GM12878 (cell line): ENCODE results near the gene STAT5A. TPM values are rescaled to one million over a fixed set of nuclear protein-coding genes. Genes with fewer than 3 reads are reported as not detected.

Experiments used
- ATAC-seq: fragments of 200-7000 bp; cut with Tn5 transposase; 3 replicates; pipeline ENCODE4 v1.9.1; 2020; ENCODE audit warnings: mild to moderate bottlenecking, moderate library complexity
- BruUV-seq: library from RNA; stranded (reverse); fragments of 400-500 nt; replicated peaks from 2 replicates; lab custom pipeline; 2021; lab: Mats Ljungman, UMichigan
- CTCF ChIA-PET: fragments of 300-600 bp; sonication (Branson Sonifier 250); formaldehyde crosslinking; extraction: SDS; loops from one replicate; lab custom pipeline; 2021; ENCODE audit warnings: inconsistent platforms; lab: Yijun Ruan, JAX
- POLR2A ChIA-PET: fragments of 350-600 bp; formaldehyde crosslinking; extraction: SDS; loops from one replicate; lab custom pipeline; 2021; ENCODE audit warnings: inconsistent platforms; lab: Charles Lee
- RAD21 ChIA-PET: fragments of 300-600 bp; sonication (Branson Sonifier 250); formaldehyde crosslinking; loops from one replicate; lab custom pipeline; 2023; ENCODE audit warnings: antibody characterized with exemption; ENCODE audit not compliant: unreplicated experiment; lab: Charles Lee
- SMC1A ChIA-PET: fragments of 300-600 bp; sonication (Branson Sonifier 250); formaldehyde crosslinking; loops from one replicate; lab custom pipeline; 2023; ENCODE audit not compliant: unreplicated experiment, uncharacterized antibody; lab: Charles Lee
- DNase-seq: peaks from one replicate; pipeline ENCODE4 v3.0.0-alpha.2; 2011; ENCODE audit warnings: low read depth, low spot score
- FAIRE-seq: peaks from 3 replicates; lab custom pipeline; 2011; peaks lifted over from hg19 to GRCh38; lab: Jason Lieb, UNC
- H2AFZ ChIP-seq: 2 replicates; pipeline ENCODE4 v1.6.0; 2011; ENCODE audit warnings: low read depth, low read length, control low read depth; ENCODE audit not compliant: control insufficient read depth
- H3K27ac ChIP-seq: 2 replicates; pipeline ENCODE4 v1.5.1; 2011; ENCODE audit warnings: control low read depth; ENCODE audit not compliant: control insufficient read depth, insufficient read depth
- H3K27me3 ChIP-seq, 2 experiments: replicated peaks in 1 of 2; 2 replicates each; pipeline versions ENCODE4 v1.6.0 to v1.6.1; 2011; ENCODE audit warnings: low read length in 1 of 2; ENCODE audit not compliant: control insufficient read depth in 2 of 2, insufficient read depth in 2 of 2
- H3K36me3 ChIP-seq, 2 experiments: 2 replicates each; pipeline ENCODE4 v1.5.1; 2011; ENCODE audit warnings: low read length in 1 of 2; ENCODE audit not compliant: control insufficient read depth in 2 of 2, insufficient read depth in 2 of 2
- H3K4me1 ChIP-seq: 2 replicates; pipeline ENCODE4 v1.6.1; 2011; ENCODE audit warnings: mild to moderate bottlenecking, low read length, moderate library complexity, mixed read lengths; ENCODE audit not compliant: control insufficient read depth, insufficient read depth
- H3K4me2 ChIP-seq: 2 replicates; pipeline ENCODE4 v1.6.0; 2011; ENCODE audit warnings: control low read depth; ENCODE audit not compliant: control insufficient read depth, insufficient read depth
- H3K4me3 ChIP-seq: fragments of 200-600 bp; sonication (generic); 2 replicates; pipeline ENCODE4 v1.5.1; 2016
- H3K79me2 ChIP-seq: 2 replicates; pipeline ENCODE4 v1.6.0; 2011; ENCODE audit warnings: low read length; ENCODE audit not compliant: control insufficient read depth, insufficient read depth
- H3K9ac ChIP-seq: 2 replicates; pipeline ENCODE4 v1.8.0; 2011; ENCODE audit warnings: low read length, control low read depth, mixed read lengths; ENCODE audit not compliant: control insufficient read depth, insufficient read depth
- H3K9me3 ChIP-seq: replicated peaks from 3 replicates; pipeline ENCODE4 v1.5.1; 2011; ENCODE audit warnings: mild to moderate bottlenecking, low read length; ENCODE audit not compliant: control insufficient read depth, insufficient read depth
- H4K20me1 ChIP-seq: 2 replicates; pipeline ENCODE4 v1.6.0; 2011; ENCODE audit not compliant: control insufficient read depth, insufficient read depth
- HDAC6 ChIP-seq: fragments of 200-600 bp; sonication (generic); IDR thresholded peaks from one replicate; pipeline ENCODE4 v1.8.0; 2017; ENCODE audit warnings: antibody characterized with exemption; ENCODE audit not compliant: unreplicated experiment
- MEF2B ChIP-seq: fragments of 450-650 bp; IDR thresholded peaks from 2 replicates; pipeline ENCODE4 v1.6.1; 2018; ENCODE audit warnings: mild to moderate bottlenecking, moderate library complexity; ENCODE audit not compliant: partially characterized antibody, poor library complexity, severe bottlenecking
- MYB ChIP-seq: fragments of 150-350 bp; IDR thresholded peaks from 2 replicates; pipeline ENCODE4 v1.6.1; 2014; ENCODE audit warnings: mild to moderate bottlenecking, low read depth, low read length, borderline replicate concordance
- NFXL1 ChIP-seq: fragments of 450-650 bp; IDR thresholded peaks from 2 replicates; pipeline ENCODE4 v1.6.1; 2017; ENCODE audit warnings: antibody characterized with exemption, mild to moderate bottlenecking, borderline replicate concordance
- POLR2A ChIP-seq: IDR thresholded peaks from 2 replicates; pipeline ENCODE4 v1.6.1; 2011; ENCODE audit warnings: low read depth, mild to moderate bottlenecking, low read length
- RAD51 ChIP-seq: fragments of 450-650 bp; IDR thresholded peaks from 2 replicates; pipeline ENCODE4 v1.6.1; 2016; ENCODE audit warnings: moderate library complexity, mild to moderate bottlenecking, inconsistent platforms
- SP1 ChIP-seq: IDR thresholded peaks from one replicate; pipeline ENCODE4 v1.6.1; 2011; ENCODE audit warnings: low read depth, low read length
- WGBS: methylation state at CpG from one replicate; pipeline ENCODE4 v1.1.6; 2016; ENCODE audit warnings: low lambda C conversion rate; ENCODE audit not compliant: insufficient replicate concordance, insufficient coverage; ENCODE audit errors: missing lambda C conversion rate; 5-methylcytosine and 5-hydroxymethylcytosine counted together
- in situ Hi-C: fragments of 300-500 bp; cut with MboI; formaldehyde crosslinking; loops from 9 replicates; pipeline ENCODE4 v1.14.3; 2018; ENCODE audit warnings: mixed read lengths
- intact Hi-C: fragments of 100-400 bp; cut with micrococcal nuclease; formaldehyde crosslinking; loops from one replicate; pipeline ENCODE4 v1.14.2; 2022; ENCODE audit not compliant: unreplicated experiment
- polyA plus RNA-seq, 11 experiments: library from polyadenylated mRNA; depleted of rRNA in 4 of 11; unstranded in 6 of 11; stranded (reverse) in 5 of 11; fragments of >200 nt; fragmentation: Nextera tagmentation in 4 of 11; fragmentation: Illumina TruSeq in 1 of 11; extraction: Ambion mirVana in 4 of 11; extraction: Trizol in 1 of 11; gene quantifications; 1 replicate in 1 of 11; 2 replicates in 10 of 11; pipeline versions ENCODE4 v1.2.1 to v1.2.3, GENCODE V29; 2011 to 2016; ENCODE audit warnings: inconsistent platforms in 2 of 11, missing spikeins in 2 of 11, low read depth in 1 of 11
- total RNA-seq, 4 experiments: library from RNA; depleted of rRNA in 3 of 4; stranded (reverse); fragments of >200 nt in 3 of 4; fragmentation: Illumina TruSeq in 1 of 4; extraction: Trizol in 1 of 4; gene quantifications; 2 replicates each; pipeline versions ENCODE4 v1.2.1 to v1.2.3, GENCODE V29; 2013 to 2021
- TF ChIP-seq, protein P1 (sequence below): fragments of 450-650 bp; formaldehyde crosslinking; IDR thresholded peaks from 2 replicates; pipeline ENCODE4 v1.4.0; 2022; ENCODE audit warnings: mild to moderate bottlenecking, moderate library complexity
- TF ChIP-seq, protein P2 (sequence below): fragments of 450-650 bp; IDR thresholded peaks from 2 replicates; pipeline ENCODE4 v1.6.1; 2017; ENCODE audit warnings: mild to moderate bottlenecking, moderate library complexity

Gene STAT5A
- total and polyA plus RNA-seq, 10 of the 15 experiments (the other 5 are each of a cell fraction or from before 2014, with no cell fraction given): 14.8 to 86.4 (median 41.5) TPM

GRCh38 chr17:42305543-42306384 is 17.5 kb downstream of the STAT5A start:
- CTCF ChIA-PET: no interaction called here
- H3K9ac ChIP-seq: no peak overlapping the region
- 0 out of 2 replicates have a peak, but pooled peaks cover 5% of the 10 kb centered on the region for H3K4me1 ChIP-seq
- H4K20me1 ChIP-seq: no peaks in the 10 kb centered on the region
- in situ Hi-C loops: no loop called here
- no peak for ATAC-seq
- H3K27me3 ChIP-seq: no peaks in the 10 kb centered on the region
- intact Hi-C loops: no loop called here
- SMC1A ChIA-PET: no interaction called here
- no peak for FAIRE-seq
- no peak overlapping the region for H2AFZ ChIP-seq
- H3K36me3 ChIP-seq: peaks cover 2 to 21% of the 10 kb centered on the region in 2 experiments; a peak in 3 of 4 replicates
- POLR2A ChIA-PET: no interaction called here
- no peak for DNase-seq
- H3K9me3 ChIP-seq: no peaks in the 10 kb centered on the region
- WGBS: 96% methylated on average over 15 of the region's 18 CpGs
- TF ChIP-seq, protein P1, sequence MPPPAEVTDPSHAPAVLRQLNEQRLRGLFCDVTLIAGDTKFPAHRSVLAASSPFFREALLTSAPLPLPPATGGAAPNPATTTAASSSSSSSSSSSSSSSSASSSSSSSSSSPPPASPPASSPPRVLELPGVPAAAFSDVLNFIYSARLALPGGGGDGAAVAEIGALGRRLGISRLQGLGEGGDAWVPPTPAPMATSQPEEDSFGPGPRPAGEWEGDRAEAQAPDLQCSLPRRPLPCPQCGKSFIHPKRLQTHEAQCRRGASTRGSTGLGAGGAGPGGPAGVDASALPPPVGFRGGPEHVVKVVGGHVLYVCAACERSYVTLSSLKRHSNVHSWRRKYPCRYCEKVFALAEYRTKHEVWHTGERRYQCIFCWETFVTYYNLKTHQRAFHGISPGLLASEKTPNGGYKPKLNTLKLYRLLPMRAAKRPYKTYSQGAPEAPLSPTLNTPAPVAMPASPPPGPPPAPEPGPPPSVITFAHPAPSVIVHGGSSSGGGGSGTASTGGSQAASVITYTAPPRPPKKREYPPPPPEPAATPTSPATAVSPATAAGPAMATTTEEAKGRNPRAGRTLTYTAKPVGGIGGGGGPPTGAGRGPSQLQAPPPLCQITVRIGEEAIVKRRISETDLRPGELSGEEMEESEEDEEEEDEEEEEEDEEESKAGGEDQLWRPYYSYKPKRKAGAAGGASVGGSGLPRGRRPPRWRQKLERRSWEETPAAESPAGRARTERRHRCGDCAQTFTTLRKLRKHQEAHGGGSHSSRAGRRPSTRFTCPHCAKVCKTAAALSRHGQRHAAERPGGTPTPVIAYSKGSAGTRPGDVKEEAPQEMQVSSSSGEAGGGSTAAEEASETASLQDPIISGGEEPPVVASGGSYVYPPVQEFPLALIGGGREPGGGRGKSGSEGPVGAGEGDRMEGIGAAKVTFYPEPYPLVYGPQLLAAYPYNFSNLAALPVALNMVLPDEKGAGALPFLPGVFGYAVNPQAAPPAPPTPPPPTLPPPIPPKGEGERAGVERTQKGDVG (CRISPR knock-in tag): no peak
- peak; percentile 4; the same call in 1 of the 2 replicates for TF ChIP-seq POLR2A
- H3K4me3 ChIP-seq: no peak overlapping the region
- RAD21 ChIA-PET: interaction anchor here (0.6 kb wide), 1 partner anchor 602 kb away, joined by 3 read pairs; no protein-coding TSS in a partner anchor
- no peak overlapping the region for H3K27ac ChIP-seq
- H3K4me2 ChIP-seq: no peak overlapping the region
- BruUV-seq: no TSS peak
- no peaks in the 10 kb centered on the region for H3K79me2 ChIP-seq

DNA sequence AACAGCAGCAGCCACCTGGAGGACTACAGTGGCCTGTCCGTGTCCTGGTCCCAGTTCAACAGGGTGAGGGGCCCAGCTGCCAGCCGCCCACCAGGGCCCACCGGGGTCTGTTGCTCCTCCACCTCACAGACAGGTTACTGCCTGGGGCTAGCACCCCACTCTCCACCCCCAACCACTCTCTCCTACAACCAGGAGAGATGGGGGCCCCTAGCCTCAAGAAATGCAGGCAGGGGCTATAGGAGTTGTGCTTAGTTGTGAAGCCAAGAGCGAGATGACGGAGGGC is 18.0 kb downstream of the STAT5A start:
- H3K9me3 ChIP-seq: no peaks in the 10 kb centered on the region
- H3K4me3 ChIP-seq: no peak overlapping the region
- RAD21 ChIA-PET: interaction anchor here (0.6 kb wide), 1 partner anchor 603 kb away, joined by 3 read pairs; no protein-coding TSS in a partner anchor
- CTCF ChIA-PET: no interaction called here
- H3K9ac ChIP-seq: no peak overlapping the region
- H3K4me2 ChIP-seq: no peak overlapping the region
- H3K36me3 ChIP-seq: peaks cover 4 to 18% of the 10 kb centered on the region in 2 experiments; a peak in 3 of 4 replicates
- no peaks in the 10 kb centered on the region for H4K20me1 ChIP-seq
- no peak overlapping the region for H3K27ac ChIP-seq
- ATAC-seq: no peak
- no TSS peak for BruUV-seq
- intact Hi-C loops: no loop called here
- 100% methylated on average over 5 of the region's 5 CpGs for WGBS
- FAIRE-seq: no peak
- H3K27me3 ChIP-seq: no peaks in the 10 kb centered on the region
- POLR2A ChIA-PET: no interaction called here
- in situ Hi-C loops: no loop called here
- SMC1A ChIA-PET: no interaction called here
- DNase-seq: no peak
- no peaks in the 10 kb centered on the region for H3K79me2 ChIP-seq
- H3K4me1 ChIP-seq: peaks cover 9% of the 10 kb centered on the region
- H2AFZ ChIP-seq: no peak overlapping the region
- no peak for TF ChIP-seq MYB
- TF ChIP-seq RAD51: no peak
- TF ChIP-seq NFXL1: no peak
- no peak for TF ChIP-seq SP1
- TF ChIP-seq, protein P2, sequence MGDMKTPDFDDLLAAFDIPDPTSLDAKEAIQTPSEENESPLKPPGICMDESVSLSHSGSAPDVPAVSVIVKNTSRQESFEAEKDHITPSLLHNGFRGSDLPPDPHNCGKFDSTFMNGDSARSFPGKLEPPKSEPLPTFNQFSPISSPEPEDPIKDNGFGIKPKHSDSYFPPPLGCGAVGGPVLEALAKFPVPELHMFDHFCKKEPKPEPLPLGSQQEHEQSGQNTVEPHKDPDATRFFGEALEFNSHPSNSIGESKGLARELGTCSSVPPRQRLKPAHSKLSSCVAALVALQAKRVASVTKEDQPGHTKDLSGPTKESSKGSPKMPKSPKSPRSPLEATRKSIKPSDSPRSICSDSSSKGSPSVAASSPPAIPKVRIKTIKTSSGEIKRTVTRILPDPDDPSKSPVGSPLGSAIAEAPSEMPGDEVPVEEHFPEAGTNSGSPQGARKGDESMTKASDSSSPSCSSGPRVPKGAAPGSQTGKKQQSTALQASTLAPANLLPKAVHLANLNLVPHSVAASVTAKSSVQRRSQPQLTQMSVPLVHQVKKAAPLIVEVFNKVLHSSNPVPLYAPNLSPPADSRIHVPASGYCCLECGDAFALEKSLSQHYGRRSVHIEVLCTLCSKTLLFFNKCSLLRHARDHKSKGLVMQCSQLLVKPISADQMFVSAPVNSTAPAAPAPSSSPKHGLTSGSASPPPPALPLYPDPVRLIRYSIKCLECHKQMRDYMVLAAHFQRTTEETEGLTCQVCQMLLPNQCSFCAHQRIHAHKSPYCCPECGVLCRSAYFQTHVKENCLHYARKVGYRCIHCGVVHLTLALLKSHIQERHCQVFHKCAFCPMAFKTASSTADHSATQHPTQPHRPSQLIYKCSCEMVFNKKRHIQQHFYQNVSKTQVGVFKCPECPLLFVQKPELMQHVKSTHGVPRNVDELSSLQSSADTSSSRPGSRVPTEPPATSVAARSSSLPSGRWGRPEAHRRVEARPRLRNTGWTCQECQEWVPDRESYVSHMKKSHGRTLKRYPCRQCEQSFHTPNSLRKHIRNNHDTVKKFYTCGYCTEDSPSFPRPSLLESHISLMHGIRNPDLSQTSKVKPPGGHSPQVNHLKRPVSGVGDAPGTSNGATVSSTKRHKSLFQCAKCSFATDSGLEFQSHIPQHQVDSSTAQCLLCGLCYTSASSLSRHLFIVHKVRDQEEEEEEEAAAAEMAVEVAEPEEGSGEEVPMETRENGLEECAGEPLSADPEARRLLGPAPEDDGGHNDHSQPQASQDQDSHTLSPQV: no peak
- TF ChIP-seq HDAC6: no peak
- TF ChIP-seq MEF2B: no peak
